ENCODE data around the gene PLCB4.

DNA sequence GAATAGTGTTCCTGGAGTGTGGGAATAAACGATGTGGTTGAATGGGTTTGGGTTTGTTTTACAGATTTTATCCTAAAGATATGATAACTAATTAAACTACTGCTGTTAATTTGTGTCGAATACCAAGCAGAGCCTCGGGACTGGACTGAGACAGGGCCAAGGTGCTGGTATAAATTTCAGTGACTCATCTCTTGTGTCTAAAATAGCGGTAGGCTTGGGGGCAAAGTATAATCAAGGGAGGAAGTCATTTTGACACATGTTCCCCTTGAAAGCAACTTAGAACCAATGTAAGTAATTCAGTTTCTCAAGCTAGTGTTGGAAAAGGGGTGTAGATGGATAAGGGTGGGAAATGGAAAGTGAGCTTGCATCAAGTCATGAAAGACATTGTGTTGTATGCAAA, 108.4 kb downstream of the PLCB4 start:
- no peak for TF ChIP-seq EZH2 (IDR thresholded peaks at IDR 0.05; ENCODE audit: borderline replicate concordance, low read length)
- TF ChIP-seq, protein P1, sequence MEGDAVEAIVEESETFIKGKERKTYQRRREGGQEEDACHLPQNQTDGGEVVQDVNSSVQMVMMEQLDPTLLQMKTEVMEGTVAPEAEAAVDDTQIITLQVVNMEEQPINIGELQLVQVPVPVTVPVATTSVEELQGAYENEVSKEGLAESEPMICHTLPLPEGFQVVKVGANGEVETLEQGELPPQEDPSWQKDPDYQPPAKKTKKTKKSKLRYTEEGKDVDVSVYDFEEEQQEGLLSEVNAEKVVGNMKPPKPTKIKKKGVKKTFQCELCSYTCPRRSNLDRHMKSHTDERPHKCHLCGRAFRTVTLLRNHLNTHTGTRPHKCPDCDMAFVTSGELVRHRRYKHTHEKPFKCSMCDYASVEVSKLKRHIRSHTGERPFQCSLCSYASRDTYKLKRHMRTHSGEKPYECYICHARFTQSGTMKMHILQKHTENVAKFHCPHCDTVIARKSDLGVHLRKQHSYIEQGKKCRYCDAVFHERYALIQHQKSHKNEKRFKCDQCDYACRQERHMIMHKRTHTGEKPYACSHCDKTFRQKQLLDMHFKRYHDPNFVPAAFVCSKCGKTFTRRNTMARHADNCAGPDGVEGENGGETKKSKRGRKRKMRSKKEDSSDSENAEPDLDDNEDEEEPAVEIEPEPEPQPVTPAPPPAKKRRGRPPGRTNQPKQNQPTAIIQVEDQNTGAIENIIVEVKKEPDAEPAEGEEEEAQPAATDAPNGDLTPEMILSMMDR (conservative IDR thresholded peaks at IDR 0.05 in 1 of 2, IDR thresholded peaks at IDR 0.05 in 1 of 2; ENCODE audit: extremely low read depth in 1 of 2, insufficient read depth in 1 of 2, low read depth in 1 of 2, low read length in 2 of 2) = no peak
